Osteocyte (in vitro differentiated cells): ENCODE data around the gene SGK1. TPM values are rescaled to one million over a fixed set of nuclear protein-coding genes. Genes with fewer than 3 reads are reported as not detected.

Source experiments
- DNase-seq: peaks from one replicate; pipeline ENCODE4 v3.0.0; 2021; ENCODE audit warnings: mixed read lengths; ENCODE audit not compliant: unreplicated experiment; ENCODE audit errors: extremely low spot score
- H3K27ac Mint-ChIP-seq: one replicate; pipeline ENCODE4 v1.8.0; 2021; ENCODE audit warnings: mild to moderate bottlenecking, mixed read lengths; ENCODE audit not compliant: unreplicated experiment
- H3K27me3 Mint-ChIP-seq: one replicate; pipeline ENCODE4 v1.8.0; 2021; ENCODE audit warnings: mixed read lengths; ENCODE audit not compliant: unreplicated experiment
- H3K36me3 Mint-ChIP-seq: one replicate; pipeline ENCODE4 v1.8.0; 2021; ENCODE audit warnings: mixed read lengths; ENCODE audit not compliant: unreplicated experiment
- H3K4me1 Mint-ChIP-seq: one replicate; pipeline ENCODE4 v1.8.0; 2021; ENCODE audit warnings: mixed read lengths; ENCODE audit not compliant: unreplicated experiment
- H3K4me3 Mint-ChIP-seq: one replicate; pipeline ENCODE4 v1.8.0; 2021; ENCODE audit warnings: mild to moderate bottlenecking, moderate library complexity, mixed read lengths; ENCODE audit not compliant: unreplicated experiment
- H3K9me3 Mint-ChIP-seq: one replicate; pipeline ENCODE4 v1.8.0; 2021; ENCODE audit warnings: mixed read lengths; ENCODE audit not compliant: unreplicated experiment
- CTCF ChIP-seq: fragments of 200-600 bp; sonication (generic); IDR thresholded peaks from 2 replicates; pipeline ENCODE4 v1.5.0; 2021; ENCODE audit warnings: antibody characterized with exemption, mild to moderate bottlenecking, moderate library complexity
- total RNA-seq: library from RNA; stranded (reverse); gene quantifications from 2 replicates; pipeline ENCODE4 v1.2.1, GENCODE V29; 2021

Gene SGK1
- total RNA-seq, 1 donor from 2014 or later = 448 TPM

- H3K9me3 Mint-ChIP-seq = no peaks in the 10 kb centered on the region
- no peak overlapping the region for H3K4me3 Mint-ChIP-seq
- H3K36me3 Mint-ChIP-seq = no peaks in the 10 kb centered on the region
- DNase-seq = no peak
- no peaks in the 10 kb centered on the region for H3K27me3 Mint-ChIP-seq
- H3K27ac Mint-ChIP-seq = no peak overlapping the region
- no peak for TF ChIP-seq CTCF
- peaks cover 13% of the 10 kb centered on the region for H3K4me1 Mint-ChIP-seq
Observed at GRCh38 chr6:134272374-134272773, 45.5 kb downstream of the SGK1 start.

- Mint-ChIP-seq H3K9me3 (no peaks in the 10 kb centered on the region), H3K27me3 (no peaks in the 10 kb centered on the region), H3K4me1 (peaks cover 2% of the 10 kb centered on the region), H3K36me3 (no peaks in the 10 kb centered on the region), H3K27ac (no peak overlapping the region), H3K4me3 (no peak overlapping the region)
- no peak for TF ChIP-seq CTCF
- no peak for DNase-seq
Observed at GRCh38 chr6:134267917-134268361, 50.0 kb downstream of the SGK1 start.

- no peak overlapping the region for H3K4me3 Mint-ChIP-seq
- no peaks in the 10 kb centered on the region for H3K9me3 Mint-ChIP-seq
- DNase-seq = no peak
- no peaks in the 10 kb centered on the region for H3K27me3 Mint-ChIP-seq
- peaks cover 8% of the 10 kb centered on the region for H3K4me1 Mint-ChIP-seq
- no peak for TF ChIP-seq CTCF
- no peak overlapping the region for H3K27ac Mint-ChIP-seq
- H3K36me3 Mint-ChIP-seq = no peaks in the 10 kb centered on the region
Observed at GRCh38 chr6:134266776-134267175, 51.1 kb downstream of the SGK1 start.

GRCh38 chr6:134261766-134262165 lies 56.1 kb downstream of the SGK1 start:
- TF ChIP-seq CTCF = no peak
- no peak for DNase-seq
- Mint-ChIP-seq H3K27ac (no peak overlapping the region), H3K27me3 (no peaks in the 10 kb centered on the region), H3K9me3 (no peaks in the 10 kb centered on the region), H3K36me3 (no peaks in the 10 kb centered on the region), H3K4me3 (no peak overlapping the region), H3K4me1 (peaks cover 16% of the 10 kb centered on the region)

- Mint-ChIP-seq H3K4me3 (no peak overlapping the region), H3K27ac (no peak overlapping the region), H3K9me3 (no peaks in the 10 kb centered on the region)
Observed at GRCh38 chr6:134258849-134259306, 59.0 kb downstream of the SGK1 start.

More at GRCh38 chr6:134258849-134259306, 59.0 kb downstream of the SGK1 start:
- H3K36me3 Mint-ChIP-seq = no peaks in the 10 kb centered on the region
- H3K27me3 Mint-ChIP-seq = no peaks in the 10 kb centered on the region
- peaks cover 24% of the 10 kb centered on the region for H3K4me1 Mint-ChIP-seq
- no peak for DNase-seq
- no peak for TF ChIP-seq CTCF
